HepG2 (cell line): ENCODE results near the gene PSMC3IP. TPM values are rescaled to one million over a fixed set of nuclear protein-coding genes. Genes with fewer than 3 reads are reported as not detected.
A peak's percentile ranks its signal among the peaks of the same experiment; 100 is the strongest.

ENCODE experiments used
- AFF4 ChIP-seq: sonication (generic); formaldehyde crosslinking; IDR thresholded peaks from 2 replicates; pipeline ENCODE4 v1.4.0; 2020; ENCODE audit warnings: missing genetic modification reagents
- EEA1 ChIP-seq: sonication (generic); formaldehyde crosslinking; IDR thresholded peaks from 2 replicates; pipeline ENCODE4 v1.5.1; 2020; ENCODE audit warnings: mild to moderate bottlenecking, missing genetic modification reagents, borderline replicate concordance
- FUBP1 ChIP-seq: sonication (generic); formaldehyde crosslinking; IDR thresholded peaks from 2 replicates; pipeline ENCODE4 v1.5.1; 2020; ENCODE audit warnings: missing genetic modification reagents, mild to moderate bottlenecking, borderline replicate concordance
- GFI1 ChIP-seq: sonication (generic); formaldehyde crosslinking; IDR thresholded peaks from 2 replicates; pipeline ENCODE4 v1.5.0; 2020; ENCODE audit warnings: missing genetic modification reagents, mild to moderate bottlenecking, borderline replicate concordance
- KLF12 ChIP-seq: sonication (generic); formaldehyde crosslinking; IDR thresholded peaks from 2 replicates; pipeline ENCODE4 v1.4.0; 2020; ENCODE audit warnings: missing genetic modification reagents, borderline replicate concordance
- MAX ChIP-seq: IDR thresholded peaks from 2 replicates; pipeline ENCODE4 v1.6.1; 2012; ENCODE audit warnings: inconsistent platforms
- NPAS2 ChIP-seq: sonication (generic); formaldehyde crosslinking; IDR thresholded peaks from 2 replicates; pipeline ENCODE4 v1.8.0; 2022; ENCODE audit warnings: mild to moderate bottlenecking, missing genetic modification reagents, borderline replicate concordance
- SKIL ChIP-seq: sonication (generic); formaldehyde crosslinking; IDR thresholded peaks from 2 replicates; pipeline ENCODE4 v1.8.0; 2022; ENCODE audit warnings: missing genetic modification reagents, mild to moderate bottlenecking, moderate library complexity, borderline replicate concordance
- THAP8 ChIP-seq: sonication (generic); formaldehyde crosslinking; IDR thresholded peaks from 2 replicates; pipeline ENCODE4 v1.5.1; 2020; ENCODE audit warnings: missing genetic modification reagents, mild to moderate bottlenecking, borderline replicate concordance
- ZC3H4 ChIP-seq: sonication (generic); formaldehyde crosslinking; IDR thresholded peaks from 2 replicates; pipeline ENCODE4 v1.4.0; 2020; ENCODE audit warnings: missing genetic modification reagents, borderline replicate concordance
- ZHX1 ChIP-seq: sonication (generic); formaldehyde crosslinking; IDR thresholded peaks from 2 replicates; pipeline ENCODE4 v1.8.1; 2022; ENCODE audit warnings: low read depth, mild to moderate bottlenecking, missing genetic modification reagents
- ZKSCAN8 ChIP-seq: IDR thresholded peaks from 2 replicates; pipeline ENCODE4 v1.6.1; 2016; ENCODE audit warnings: borderline replicate concordance, missing genetic modification reagents, missing compliant biosample characterization
- ZNF121 ChIP-seq: sonication (generic); formaldehyde crosslinking; IDR thresholded peaks from 2 replicates; pipeline ENCODE4 v1.5.0; 2020; ENCODE audit warnings: mild to moderate bottlenecking, missing genetic modification reagents
- ZNF205 ChIP-seq: IDR thresholded peaks from 2 replicates; pipeline ENCODE4 v1.6.1; 2018; ENCODE audit warnings: missing biosample characterization, missing genetic modification reagents
- ZNF333 ChIP-seq: sonication (generic); formaldehyde crosslinking; IDR thresholded peaks from 2 replicates; pipeline ENCODE4 v1.4.0; 2020; ENCODE audit warnings: mild to moderate bottlenecking, missing genetic modification reagents, borderline replicate concordance
- ZNF441 ChIP-seq: sonication (generic); formaldehyde crosslinking; IDR thresholded peaks from 2 replicates; pipeline ENCODE4 v1.7.0; 2021; ENCODE audit warnings: missing genetic modification reagents, borderline replicate concordance
- ZNF773 ChIP-seq: sonication (generic); formaldehyde crosslinking; IDR thresholded peaks from 2 replicates; pipeline ENCODE4 v1.4.0; 2020; ENCODE audit warnings: missing genetic modification reagents, borderline replicate concordance
- polyA plus RNA-seq, 8 experiments: library from polyadenylated mRNA; depleted of rRNA in 3 of 8; stranded (reverse) in 7 of 8; unstranded in 1 of 8; fragments of >200 nt; fragmentation: Illumina TruSeq in 4 of 8; extraction: Trizol in 4 of 8; gene quantifications; 2 replicates each; pipeline versions ENCODE4 v1.2.1 to v1.2.3, GENCODE V29; 2011 to 2016; ENCODE audit warnings: low read depth in 4 of 8, missing spikeins in 1 of 8, mixed read lengths in 1 of 8; ENCODE audit not compliant: insufficient read depth in 1 of 8
- total RNA-seq, 5 experiments: library from RNA; depleted of rRNA; stranded (reverse); fragments of >200 nt; fragmentation: Illumina TruSeq; extraction: Trizol; gene quantifications; 2 replicates each; pipeline ENCODE4 v1.2.3, GENCODE V29; 2016; ENCODE audit warnings: low read depth in 1 of 5

PSMC3IP gene
- total and polyA plus RNA-seq, 2 of the 13 experiments (the other 11 are each of a cell fraction or from before 2014, with no cell fraction given), result 6.5 to 22.4 TPM

- TF ChIP-seq ZKSCAN8 (CRISPR knock-in tag), result no peak
- no peak; the same call in 1 of the 2 replicates for TF ChIP-seq ZNF441 (CRISPR knock-in tag)
- no peak; the same call in 1 of the 2 replicates for TF ChIP-seq MAX
- no peak for TF ChIP-seq NPAS2 (CRISPR knock-in tag)
- no peak for TF ChIP-seq ZHX1
- TF ChIP-seq AFF4 (CRISPR knock-in tag), result no peak
- TF ChIP-seq THAP8 (CRISPR knock-in tag), result no peak
- no peak for TF ChIP-seq ZNF333 (CRISPR knock-in tag)
- TF ChIP-seq ZNF773 (CRISPR knock-in tag), result no peak
- TF ChIP-seq ZNF205 (CRISPR knock-in tag), result no peak
- TF ChIP-seq ZC3H4 (CRISPR knock-in tag), result no peak
- no peak for TF ChIP-seq ZNF121 (CRISPR knock-in tag)
- TF ChIP-seq SKIL (CRISPR knock-in tag), result 0 out of 2 replicates have a peak, but pooled peaks have one; percentile 12
- no peak for TF ChIP-seq EEA1 (CRISPR knock-in tag)
- TF ChIP-seq FUBP1 (CRISPR knock-in tag), result no peak
- no peak for TF ChIP-seq GFI1 (CRISPR knock-in tag)
- TF ChIP-seq KLF12 (CRISPR knock-in tag), result no peak
These were observed 41.5 kb downstream of the PSMC3IP start, which contains the start of gene NAGLU (continued) for GRCh38 chr17:42536048-42536371.
